Islet precursor cell (in vitro differentiated cells): Measurements from ENCODE around the gene CNRIP1.
"Not testable (repeated sequence)": the region's sequence is repeated elsewhere in the genome, so short reads cannot be mapped to it uniquely, and the experiment has no call there.

ENCODE experiments used
- DNase-seq: peaks from one replicate; pipeline ENCODE4 v3.0.0-alpha.2; 2018

The CNRIP1 gene

DNA sequence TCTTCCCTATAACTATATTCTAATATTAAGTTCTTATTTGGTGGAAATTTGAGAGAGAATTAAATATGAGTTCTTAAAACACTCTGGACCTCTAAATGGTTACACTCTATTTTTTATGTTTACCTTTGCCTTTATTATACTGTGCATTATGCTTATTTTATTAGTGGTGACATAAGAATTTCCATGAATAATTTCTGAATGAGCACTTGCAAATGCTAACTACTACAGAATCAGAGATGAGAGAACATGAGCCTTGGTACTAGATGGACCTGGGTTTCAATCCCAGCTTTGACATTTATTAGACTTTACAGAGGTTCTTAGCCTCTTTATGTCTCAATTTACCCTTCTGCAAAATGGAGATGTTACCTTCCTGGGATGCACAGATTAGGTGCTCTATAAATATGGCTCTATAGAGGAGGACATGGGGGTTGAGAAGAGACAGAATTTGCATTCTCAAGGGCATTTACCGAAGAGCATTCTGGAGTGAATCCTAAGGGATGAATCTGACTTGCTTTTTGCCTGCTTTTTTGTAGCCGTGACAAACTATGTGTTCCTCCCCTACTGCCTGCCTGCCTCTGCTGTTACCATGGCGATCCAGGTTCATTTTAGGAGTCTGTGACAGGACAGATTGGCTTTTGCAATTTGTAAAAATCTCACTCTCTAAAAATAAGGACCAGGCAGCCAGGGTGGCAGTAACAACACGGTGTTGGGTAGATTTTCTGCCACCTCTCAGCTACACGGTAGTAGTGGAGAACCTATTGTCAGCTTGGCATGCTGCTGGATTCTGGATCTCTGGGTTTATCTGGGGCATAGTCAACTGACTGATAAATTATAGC lies 20.7 kb upstream of the CNRIP1 start:
- no peak for DNase-seq

DNA sequence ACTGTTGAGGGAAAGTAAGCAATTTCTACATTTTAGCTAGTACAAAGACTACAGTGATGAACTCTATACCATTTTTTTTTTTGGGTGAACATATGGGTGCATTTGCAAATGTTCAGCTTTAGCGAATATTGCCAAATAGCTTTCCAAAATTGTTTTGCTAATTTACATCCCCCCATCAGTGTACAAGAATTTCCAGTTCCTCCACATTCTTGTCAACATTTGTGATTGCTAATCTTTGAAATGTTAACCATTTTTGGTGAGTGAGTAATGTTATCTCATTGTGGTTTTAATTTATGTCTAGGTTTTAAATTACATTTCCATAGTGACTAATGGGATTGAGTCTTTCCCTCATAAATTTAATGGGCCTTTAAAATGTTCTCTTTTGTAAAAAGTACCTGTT lies 16.4 kb upstream of the CNRIP1 start:
- no peak for DNase-seq

DNA sequence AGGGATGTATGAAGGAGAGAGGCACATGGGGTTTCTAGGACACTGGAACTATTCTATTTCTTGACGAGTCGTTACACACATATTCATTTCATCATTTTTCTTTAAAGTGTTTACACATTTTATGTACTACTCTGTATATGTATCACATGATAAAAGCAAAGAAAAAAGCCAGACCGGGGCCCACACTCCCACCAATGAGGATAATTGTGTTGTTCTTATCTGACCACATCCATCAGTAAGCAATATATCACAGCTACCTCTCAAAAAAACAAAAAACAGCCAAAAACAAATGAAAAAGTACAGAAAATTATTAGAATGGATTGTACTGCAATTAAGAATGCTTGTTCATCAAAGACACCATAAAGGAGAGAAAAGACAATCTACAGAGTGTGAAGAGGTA lies 14.2 kb upstream of the CNRIP1 start:
- DNase-seq: no peak

DNA sequence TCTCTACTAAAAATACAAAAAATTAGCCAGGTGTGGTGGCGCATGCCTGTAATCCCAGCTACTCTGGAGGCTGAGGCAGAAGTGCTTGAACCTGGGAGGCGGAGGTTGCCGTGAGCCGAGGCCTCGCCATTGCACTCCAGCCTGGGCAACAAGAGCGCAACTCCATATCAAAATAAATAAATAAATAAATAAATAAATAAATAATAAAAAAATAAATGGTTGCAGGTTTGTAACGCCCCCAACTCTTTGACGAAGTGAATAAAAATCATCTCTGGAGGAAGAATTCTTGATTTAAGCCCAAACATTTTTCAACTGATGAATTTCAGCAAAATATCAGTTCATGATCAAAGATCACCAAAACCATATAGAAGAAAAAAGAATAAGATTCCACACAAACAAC lies 13.3 kb upstream of the CNRIP1 start:
- DNase-seq: no peak

DNA sequence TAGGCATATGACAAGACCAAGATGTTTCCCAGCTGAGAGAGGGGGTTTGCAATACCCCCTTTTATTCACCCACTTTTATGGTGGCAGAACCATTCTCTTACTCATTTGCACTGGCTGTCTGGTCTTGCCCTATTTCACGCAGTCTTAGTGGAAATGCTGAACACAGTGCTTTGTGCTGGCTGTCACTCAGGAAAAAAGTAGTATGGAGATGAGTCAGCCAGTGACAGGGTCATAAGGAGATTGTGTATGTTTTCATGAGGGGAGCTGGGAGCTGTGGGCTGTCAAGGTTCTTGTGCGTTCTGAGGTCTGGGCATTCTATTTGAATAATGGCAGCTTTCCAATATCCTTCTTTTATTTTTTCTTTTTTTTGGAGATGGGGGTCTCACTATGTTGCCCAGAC lies 10.9 kb upstream of the CNRIP1 start:
- DNase-seq: no peak

DNA sequence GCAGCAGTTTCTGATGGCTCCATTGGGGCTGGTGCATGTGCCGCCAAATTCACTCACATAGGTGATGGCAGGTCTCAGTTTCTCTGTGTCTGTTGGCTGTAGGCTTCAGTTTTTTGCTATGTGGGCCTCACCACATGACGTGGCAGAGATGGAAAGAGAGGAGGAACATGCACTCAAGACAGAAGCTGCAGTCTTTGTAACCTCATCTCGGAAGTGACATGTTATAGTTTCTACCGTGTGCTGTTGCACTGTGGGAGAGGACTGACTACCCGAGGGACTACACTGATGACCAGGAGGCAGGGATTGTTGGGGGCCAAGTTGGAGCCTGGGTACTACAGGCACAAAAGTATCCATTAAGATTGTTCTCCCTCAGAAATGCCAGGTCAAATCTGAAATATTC lies 9.2 kb upstream of the CNRIP1 start:
- no peak for DNase-seq

DNA sequence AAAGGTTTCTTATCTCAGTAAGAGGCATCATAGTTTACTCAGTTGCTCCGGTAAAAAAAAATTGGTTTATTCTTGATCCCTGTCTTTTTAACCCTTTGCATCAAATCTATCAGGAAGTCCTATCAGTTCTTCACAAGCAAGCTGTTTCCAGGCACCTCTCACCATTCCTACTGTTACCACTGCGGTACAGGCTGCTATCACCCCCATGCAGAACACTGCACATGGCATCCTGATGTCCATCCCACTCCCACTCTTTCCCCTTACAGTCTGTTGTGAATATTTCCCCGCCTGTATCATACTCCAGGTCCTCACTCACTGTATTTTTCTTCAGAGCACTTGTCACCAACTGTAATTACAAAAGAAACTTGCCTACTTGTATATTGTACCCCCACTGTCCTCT lies 5.3 kb upstream of the CNRIP1 start:
- no peak for DNase-seq

- DNase-seq: peak; percentile 60
Observed at GRCh38 chr2:68320118-68320641, 431 bp upstream of the CNRIP1 start.

- no peak for DNase-seq
Observed at GRCh38 chr2:68318914-68319397, 793 bp downstream of the CNRIP1 start.

DNA sequence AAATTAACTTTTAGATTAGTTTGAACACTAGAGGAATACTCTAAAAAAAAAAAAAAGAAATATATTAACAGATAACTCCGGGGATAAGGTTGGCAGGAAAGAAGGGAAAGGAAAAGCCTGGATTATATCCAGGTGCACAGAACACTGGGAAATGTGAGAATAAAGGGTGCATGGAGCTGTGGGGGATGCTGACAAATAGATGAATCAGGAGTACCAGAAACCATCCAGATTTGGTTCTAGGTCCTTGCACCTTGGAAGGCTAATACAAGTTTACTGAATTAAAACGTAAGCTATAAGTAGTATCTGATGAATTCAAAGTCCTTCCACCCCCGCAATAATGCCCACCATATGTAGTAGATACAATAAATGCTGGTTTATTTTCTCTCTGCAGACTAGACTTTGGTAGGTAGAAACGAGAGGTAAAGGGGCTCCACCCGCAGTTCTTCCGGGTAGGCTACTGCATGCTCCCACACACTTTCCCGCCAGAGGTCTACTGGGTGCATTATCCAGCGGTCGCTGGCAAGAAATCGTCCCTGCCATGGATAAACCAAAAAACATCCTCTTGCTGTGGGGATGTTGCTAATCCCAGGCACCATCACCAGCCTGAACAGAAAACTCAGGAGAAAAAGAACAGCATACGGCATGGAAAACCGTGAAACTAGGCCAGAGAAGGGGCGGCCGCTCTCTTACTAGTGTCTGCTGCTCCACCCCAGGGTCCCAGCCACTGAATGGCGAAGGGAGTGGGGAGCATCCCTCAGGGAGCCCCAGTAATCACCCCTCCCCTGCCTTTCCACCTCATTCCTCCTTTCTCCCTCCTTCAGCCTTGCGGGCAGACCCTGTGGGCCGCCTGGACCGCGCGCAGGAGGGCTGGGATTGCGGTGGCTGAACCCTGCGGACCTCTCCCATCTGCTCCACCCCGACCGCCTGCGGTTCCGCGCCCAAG lies 1.5 kb downstream of the CNRIP1 start:
- DNase-seq: no peak

- no peak for DNase-seq
Observed at GRCh38 chr2:68316111-68316510, 3.6 kb downstream of the CNRIP1 start.

DNA sequence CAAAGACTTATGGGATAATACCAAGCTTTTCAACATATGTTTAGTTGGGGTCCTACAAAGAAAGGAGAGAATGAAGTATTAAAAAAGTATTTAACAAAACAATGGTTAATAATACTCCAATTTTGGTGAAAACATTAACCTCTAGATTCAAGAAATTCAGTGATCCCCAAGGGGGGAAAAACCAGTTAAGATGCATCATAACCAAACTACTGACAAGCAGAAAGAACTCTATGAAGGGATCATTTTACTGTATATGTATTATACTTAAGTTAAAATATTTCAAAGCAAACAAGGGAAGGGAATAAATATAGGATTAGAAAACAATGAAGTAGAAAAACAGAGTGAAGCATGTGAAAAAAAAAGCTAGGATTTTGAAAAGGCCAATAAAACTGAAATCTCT lies 8.7 kb downstream of the CNRIP1 start:
- DNase-seq: no peak

DNA sequence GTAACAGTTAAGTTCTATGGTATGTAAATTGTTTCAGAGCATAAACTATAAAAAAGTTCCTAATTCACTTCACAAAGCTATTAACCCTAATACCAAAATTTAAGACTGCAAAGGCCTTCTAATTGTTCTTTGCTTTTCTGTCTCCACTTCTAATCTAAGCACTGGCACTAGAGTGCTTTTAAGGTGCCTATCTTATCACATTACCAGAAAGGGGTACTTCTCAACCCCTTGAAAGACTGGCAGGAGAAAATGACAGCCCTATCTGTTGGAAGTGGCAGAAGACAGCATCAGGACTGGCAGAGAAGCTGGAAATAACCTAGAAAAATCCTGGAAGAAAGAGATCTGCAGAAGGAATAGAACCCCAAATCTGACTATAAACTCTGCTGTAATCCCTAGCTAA lies 10.3 kb downstream of the CNRIP1 start:
- no peak for DNase-seq

GRCh38 chr2:68303902-68304272 lies 15.9 kb downstream of the CNRIP1 start:
- not testable (repeated sequence) for DNase-seq

- no peak for DNase-seq
Observed at GRCh38 chr2:68303033-68303901, 16.5 kb downstream of the CNRIP1 start.

DNA sequence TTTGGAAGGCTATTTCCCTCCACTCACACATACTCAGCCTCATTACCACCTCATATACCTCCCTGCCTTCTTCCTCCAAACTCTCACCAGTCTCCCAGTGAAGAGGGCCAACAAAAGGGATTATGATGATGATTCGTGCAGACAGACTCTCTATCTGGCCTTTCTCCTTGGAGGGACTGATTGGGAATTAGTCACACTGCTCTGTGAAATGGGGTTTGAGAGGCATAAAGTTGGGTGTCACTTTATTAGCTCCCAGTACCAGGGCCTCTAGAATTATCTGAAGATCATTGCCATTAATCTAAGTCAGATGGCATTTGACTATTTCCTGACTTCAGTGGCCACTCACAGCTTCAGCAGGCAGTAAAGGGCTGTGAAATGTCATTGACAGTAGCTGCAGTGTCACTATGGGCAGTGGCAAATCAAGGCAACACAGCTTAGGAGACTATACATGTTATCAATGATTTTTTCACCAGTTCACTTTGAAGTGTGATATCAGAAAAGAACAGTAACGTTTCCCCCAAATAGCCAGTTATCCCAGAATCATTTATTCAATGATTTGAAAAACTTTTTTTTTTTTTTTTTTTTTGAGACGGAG lies 17.4 kb downstream of the CNRIP1 start:
- DNase-seq: peak; percentile 62

GRCh38 chr2:68295516-68295915 lies 24.2 kb downstream of the CNRIP1 start:
- no peak for DNase-seq

- DNase-seq: no peak
Observed at GRCh38 chr2:68294913-68295312, 24.8 kb downstream of the CNRIP1 start.

- DNase-seq: no peak
Observed at GRCh38 chr2:68294187-68294586, 25.6 kb downstream of the CNRIP1 start.

- no peak for DNase-seq
Observed at GRCh38 chr2:68293755-68294154, 26.0 kb downstream of the CNRIP1 start.

DNA sequence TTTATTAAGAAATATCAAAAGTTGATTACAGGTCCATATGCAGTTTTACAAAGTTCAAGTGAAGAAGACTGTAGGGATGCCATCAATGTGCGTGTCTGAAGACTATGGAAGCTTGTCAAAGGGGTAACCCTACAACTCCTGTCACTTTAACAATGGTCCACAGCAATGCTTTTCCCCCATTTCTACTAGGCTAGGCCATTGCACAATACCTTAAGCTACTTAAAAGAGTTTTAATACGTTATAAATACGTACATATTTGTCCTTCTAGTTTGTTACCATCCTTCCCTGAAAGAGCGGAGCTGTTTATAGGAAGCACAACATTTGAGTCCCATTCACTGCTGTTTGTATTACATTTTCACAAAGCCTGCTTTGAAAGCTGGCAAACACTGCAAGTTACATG lies 26.7 kb downstream of the CNRIP1 start:
- DNase-seq: no peak

- DNase-seq: no peak
Observed at GRCh38 chr2:68292108-68292710, 27.5 kb downstream of the CNRIP1 start.
